Frontal cortex (tissue), 4 donors: ENCODE results near the gene YY2. TPM values are rescaled to one million over a fixed set of nuclear protein-coding genes. Genes with fewer than 3 reads are reported as not detected.
"Not testable (repeated sequence)": the region's sequence is repeated elsewhere in the genome, so short reads cannot be mapped to it uniquely, and the experiment has no call there.

Experiments
- DNase-seq, 2 donors: peaks; one replicate each; pipeline ENCODE4 v3.0.0; 2012; ENCODE audit warnings: low spot score in 2 of 2
- FAIRE-seq: peaks from 2 replicates; lab custom pipeline; 2012; peaks lifted over from hg19 to GRCh38; lab: Jason Lieb, UNC
- small RNA-seq: library from RNA; depleted of rRNA; stranded (forward); fragments of <200 nt; gene quantifications from one replicate; pipeline ENCODE3, GENCODE V24; 2014
- total RNA-seq: library from RNA; depleted of rRNA; stranded (reverse); fragments of >200 nt; gene quantifications from one replicate; pipeline ENCODE4 v1.2.3, GENCODE V29; 2014
- donor health status: control.
- donor health status: control.
- donor health status: control.

The YY2 gene
- total RNA-seq, 1 donor from 2014 or later: 0.82 TPM

DNA sequence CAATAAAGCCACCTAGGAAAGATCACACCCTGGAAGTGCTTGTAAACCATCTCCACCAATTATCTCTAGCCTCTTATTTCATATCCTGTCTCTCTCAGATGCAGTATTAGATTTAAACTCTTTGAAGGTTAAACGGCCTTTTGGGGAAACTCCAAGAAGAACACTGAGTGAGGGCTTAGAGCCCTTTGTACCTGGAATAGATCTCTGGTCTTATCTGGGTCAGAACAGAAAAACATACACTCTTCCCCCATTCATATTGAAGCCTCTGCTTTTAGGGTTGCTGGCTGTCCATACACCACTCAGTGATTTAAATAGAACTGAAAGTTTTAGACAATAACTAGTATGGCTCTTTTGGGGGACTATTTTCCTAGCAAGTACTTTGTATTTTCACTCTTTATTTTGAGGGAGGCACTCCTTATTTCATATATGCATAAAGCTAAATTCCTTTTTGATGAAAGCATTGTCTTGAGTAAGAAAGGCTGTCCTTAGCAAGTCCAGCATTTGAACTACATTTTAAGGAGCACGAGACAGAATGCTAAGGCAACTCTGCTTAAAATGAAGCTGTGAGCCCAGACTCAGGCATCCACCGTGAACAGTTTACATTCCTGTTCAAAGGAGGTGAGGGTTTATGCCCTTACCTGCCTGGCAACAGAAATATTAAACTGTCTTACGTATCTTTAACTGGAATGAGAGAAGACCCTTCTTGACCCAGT lies 17.4 kb downstream of the YY2 start:
- DNase-seq (no peak), FAIRE-seq (no peak)

DNA sequence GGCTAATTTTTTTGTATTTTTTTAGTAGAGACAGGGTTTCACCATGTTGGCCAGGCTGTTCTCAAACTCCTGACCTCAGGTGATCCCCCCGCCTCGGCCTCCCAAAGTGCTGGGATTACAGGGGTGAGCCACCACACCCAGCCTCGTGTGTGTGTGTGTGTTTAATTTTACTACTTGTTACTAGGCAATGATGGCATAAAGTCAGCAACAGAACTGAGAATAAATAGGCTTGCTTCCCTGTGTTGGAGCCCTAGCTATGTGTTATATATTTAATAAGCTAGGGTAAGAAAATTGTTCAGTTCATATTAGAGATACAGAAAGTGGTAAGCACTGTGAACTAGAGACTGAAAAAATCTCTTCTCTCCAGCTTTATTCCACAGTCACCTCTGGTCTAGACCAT lies 18.4 kb downstream of the YY2 start:
- not testable (repeated sequence) for DNase-seq, FAIRE-seq

DNA sequence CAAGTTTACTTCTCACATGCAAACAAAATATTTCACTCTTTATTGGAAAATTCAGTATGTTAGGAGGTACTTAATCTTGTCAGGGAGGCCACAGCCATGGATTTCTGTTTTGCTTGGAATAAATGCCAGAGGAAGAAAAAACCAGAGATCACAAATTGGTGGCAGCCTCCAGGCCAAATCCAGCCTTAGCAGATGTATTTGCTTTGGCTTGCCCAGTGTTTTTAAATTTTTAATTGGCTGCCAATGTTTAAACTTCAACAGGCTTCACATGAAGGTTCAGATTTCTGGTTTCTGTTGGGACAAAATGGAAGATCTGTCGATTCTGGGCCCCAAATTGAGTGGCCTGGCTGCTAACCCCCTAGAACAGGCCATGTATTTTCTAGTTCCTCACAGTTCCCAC lies 19.2 kb downstream of the YY2 start:
- no peak for FAIRE-seq
- no peak for DNase-seq

DNA sequence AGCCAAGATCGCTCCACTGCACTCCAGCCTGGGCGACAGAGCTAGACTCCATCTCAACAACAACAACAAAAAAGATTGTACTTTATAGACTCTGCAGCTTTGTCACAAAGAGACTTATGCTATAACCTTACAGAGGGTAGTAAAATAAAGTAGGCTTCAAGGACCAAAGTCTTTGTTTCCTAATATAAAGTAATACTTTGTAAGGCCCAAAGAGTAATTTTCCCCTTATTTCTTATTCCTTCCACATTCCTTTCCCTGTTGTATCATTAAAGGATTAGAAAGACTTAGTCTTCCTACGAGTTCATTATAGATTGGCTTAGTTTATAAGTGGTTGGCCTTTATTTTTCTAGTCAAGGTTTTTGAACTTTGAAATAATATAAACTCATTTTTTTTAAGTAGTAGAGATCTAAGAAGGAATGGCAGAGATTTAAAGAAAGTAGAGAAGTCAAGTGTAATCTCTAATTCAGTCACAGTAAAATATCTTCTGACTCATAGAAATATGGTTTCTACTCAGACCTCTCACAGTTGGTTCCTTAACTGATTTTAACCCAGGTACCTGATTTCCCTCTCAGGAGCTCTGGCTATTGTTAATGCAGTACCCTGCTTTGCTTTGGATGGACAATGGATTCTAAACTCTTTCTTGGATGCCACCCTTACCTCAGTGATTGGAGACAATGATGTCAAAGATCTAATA lies 26.2 kb downstream of the YY2 start:
- FAIRE-seq: no peak
- no peak for DNase-seq

DNA sequence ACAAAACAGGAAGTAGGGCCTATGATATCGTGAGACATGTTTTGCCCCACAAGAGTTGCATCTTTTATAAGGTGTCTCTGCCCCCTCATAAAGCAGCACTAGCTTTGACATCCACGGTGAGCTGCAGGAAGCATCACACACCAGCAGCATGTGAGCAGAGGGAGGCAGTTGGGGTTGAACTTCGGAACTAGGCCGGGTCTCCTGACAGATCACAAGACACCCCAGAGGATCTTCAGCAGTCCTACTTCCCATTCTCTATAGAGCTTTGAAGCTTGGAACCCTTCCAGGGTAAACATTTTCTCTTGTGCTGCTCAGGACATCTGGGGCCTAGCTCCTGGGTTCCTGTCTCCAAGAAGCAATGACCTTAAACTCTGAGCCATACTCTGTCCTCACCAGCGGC lies 27.5 kb downstream of the YY2 start:
- DNase-seq (no peak), FAIRE-seq (no peak)

DNA sequence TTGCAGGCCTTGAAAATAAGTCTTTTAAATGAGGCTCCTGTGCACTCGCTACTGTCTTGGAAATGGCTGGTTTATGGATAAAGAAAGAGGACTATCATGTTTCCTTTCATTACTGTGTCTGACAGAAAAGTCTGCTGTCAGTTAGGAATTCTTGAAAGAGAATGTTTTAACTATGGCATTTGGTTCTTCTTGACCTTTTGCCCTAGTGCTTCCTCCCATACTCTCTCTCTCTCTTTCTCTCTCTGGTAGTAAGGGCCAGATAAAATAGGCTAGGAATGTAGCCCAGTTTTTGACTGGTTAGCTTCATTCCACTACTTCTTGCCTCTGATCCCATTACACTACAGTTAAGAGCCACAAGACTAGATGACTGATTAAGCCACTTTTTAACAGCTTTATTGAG lies 29.8 kb downstream of the YY2 start:
- DNase-seq (no peak), FAIRE-seq (no peak)

DNA sequence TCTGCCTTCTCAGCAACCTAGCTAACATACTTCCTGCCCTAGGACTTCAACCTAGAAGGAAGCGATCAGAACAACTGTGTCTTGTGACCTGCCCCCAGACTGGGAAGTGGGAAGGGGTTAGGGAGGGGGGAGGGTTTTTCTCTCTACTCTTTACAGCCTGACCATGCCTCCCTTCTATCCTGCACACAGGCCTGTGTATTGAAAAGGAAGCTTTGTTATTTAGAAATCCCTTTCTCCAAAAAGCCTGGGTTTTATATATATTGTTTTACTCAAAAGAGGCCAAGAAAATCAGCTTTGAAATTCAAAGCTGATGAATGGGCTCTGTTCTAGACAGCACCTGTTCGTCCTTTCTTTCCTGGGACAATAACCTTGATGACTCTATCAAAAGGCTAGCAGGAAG lies 49.5 kb downstream of the YY2 start:
- DNase-seq (no peak), FAIRE-seq (no peak)

DNA sequence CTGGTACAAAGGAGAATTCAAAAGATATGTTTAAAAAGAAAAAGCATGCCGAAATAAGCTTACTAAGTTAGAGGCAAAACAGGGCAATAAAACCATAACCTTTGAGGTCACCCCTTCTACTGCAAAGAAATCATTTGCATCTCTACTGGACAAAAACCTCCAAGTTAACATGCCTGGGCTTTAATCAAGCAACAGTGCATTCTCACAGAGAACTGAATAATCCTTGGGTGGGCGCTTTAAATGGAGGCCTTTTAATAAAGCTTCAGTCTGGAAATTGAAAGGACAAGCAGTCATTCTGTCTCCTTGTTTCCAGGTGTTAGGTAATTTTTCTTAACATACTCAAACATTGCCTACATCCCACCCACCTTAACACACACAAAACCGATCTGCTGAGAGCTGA lies 50.2 kb downstream of the YY2 start:
- no peak for FAIRE-seq
- DNase-seq: no peak

DNA sequence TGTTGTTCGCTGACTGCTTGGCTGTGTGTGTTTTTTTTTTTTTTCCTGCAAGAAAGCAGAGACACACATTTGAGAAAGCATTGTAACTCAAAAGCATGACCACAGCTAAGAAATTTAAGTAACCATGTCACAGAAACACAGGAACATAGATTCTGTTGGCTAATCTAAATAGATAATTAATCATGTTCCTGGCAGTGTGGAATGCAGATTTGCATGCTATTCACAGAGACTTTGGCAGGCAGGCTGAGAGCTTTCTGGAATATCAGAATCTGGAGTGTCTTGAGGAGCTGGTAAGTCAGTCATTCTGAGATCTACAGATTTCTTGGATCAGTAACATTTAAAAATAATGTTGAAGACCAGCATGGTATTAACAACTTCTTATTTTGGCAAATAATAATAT lies 51.5 kb downstream of the YY2 start:
- DNase-seq: no peak
- no peak for FAIRE-seq

Small RNA genes within 50 kb of the gene (small RNA-seq; reads per million reads assigned to genes)
- gene U73479.1: not detected

Other genes with a start within 250 kb of the YY2 start
- not detected for gene KLHL34, start 197.7 kb upstream of the YY2 start, total RNA-seq
- not detected for gene SMPX, start 97.9 kb upstream of the YY2 start, total RNA-seq
- gene MBTPS2, start 16.4 kb upstream of the YY2 start, total RNA-seq: 9.0 TPM
- 218 TPM for gene SMS, start 84.7 kb downstream of the YY2 start, total RNA-seq
- 2.0 TPM for gene PHEX, start 176.3 kb downstream of the YY2 start, total RNA-seq